Neutrophil (primary cell): Measurements from ENCODE around the gene TFG.
"Not testable (repeated sequence)": the region's sequence is repeated elsewhere in the genome, so short reads cannot be mapped to it uniquely, and the experiment has no call there.

ENCODE experiments used
- H3K27ac ChIP-seq: fragments of 200-600 bp; sonication (generic); 2 replicates; pipeline ENCODE4 v1.5.1; 2016; ENCODE audit warnings: mild to moderate bottlenecking, moderate library complexity
- H3K27me3 ChIP-seq: fragments of 200-600 bp; sonication (generic); 2 replicates; pipeline ENCODE4 v1.6.0; 2016; ENCODE audit warnings: mild to moderate bottlenecking
- H3K36me3 ChIP-seq: fragments of 200-600 bp; sonication (generic); 2 replicates; pipeline ENCODE4 v1.5.1; 2017
- H3K4me1 ChIP-seq, 2 experiments: fragments of 200-600 bp in 1 of 2; sonication (generic) in 1 of 2; 1 replicate in 1 of 2; 2 replicates in 1 of 2; pipeline versions ENCODE4 v1.5.1 to v1.6.1; 2013 to 2016; ENCODE audit warnings: low read depth in 1 of 2, low read length in 1 of 2, mild to moderate bottlenecking in 1 of 2, moderate library complexity in 1 of 2; ENCODE audit not compliant: control insufficient read depth in 1 of 2, insufficient read depth in 1 of 2
- H3K4me3 ChIP-seq, 2 experiments: fragments of 200-600 bp in 1 of 2; sonication (generic) in 1 of 2; 1 replicate in 1 of 2; 2 replicates in 1 of 2; pipeline ENCODE4 v1.5.1; 2013 to 2016; ENCODE audit warnings: low read depth in 1 of 2, low read length in 1 of 2, mild to moderate bottlenecking in 1 of 2, moderate library complexity in 1 of 2
- H3K9me3 ChIP-seq: fragments of 200-600 bp; sonication (generic); 2 replicates; pipeline ENCODE4 v1.5.1; 2016
- CTCF ChIP-seq: fragments of 200-600 bp; sonication (generic); IDR thresholded peaks from 2 replicates; pipeline ENCODE4 v1.5.1; 2016; ENCODE audit warnings: antibody characterized with exemption

TFG gene

GRCh38 chr3:100708989-100709841 lies at the start of gene TFG:
TSS of gene TFG (plus strand) at chr3:100709494. CDS start at chr3:100713686, 4,192 bp downstream.
- H3K36me3 ChIP-seq, result peaks cover 5% of the 10 kb centered on the region
- H3K4me3 ChIP-seq, result peak within 1 kb of the TSS; percentile 85 to 86
- peak; percentile 40 for TF ChIP-seq CTCF
- H3K27ac ChIP-seq, result peak within 1 kb of the TSS; percentile 94
- peaks cover 18% of the 10 kb centered on the region for H3K27me3 ChIP-seq
- no peaks in the 10 kb centered on the region for H3K9me3 ChIP-seq
- H3K4me1 ChIP-seq, result peaks cover 19% of the 10 kb centered on the region in 2 experiments

DNA sequence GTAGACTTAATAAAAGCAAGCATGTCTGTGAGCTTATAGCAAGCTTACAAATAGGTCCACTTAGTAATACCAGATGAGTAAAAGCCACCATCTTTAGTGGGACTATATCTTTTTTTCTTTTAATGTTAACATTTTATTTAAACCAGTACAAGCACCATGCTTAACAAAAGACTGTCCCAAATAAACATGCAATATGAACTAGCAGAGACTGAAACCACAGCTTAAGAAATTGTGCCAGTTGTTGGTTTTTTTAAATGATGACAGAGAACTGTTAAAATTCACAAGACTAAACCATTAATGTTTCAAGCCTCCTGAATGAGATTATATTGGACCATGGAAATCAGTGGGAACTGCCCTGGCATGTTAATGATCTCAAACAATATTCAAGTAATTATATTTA lies 48.0 kb upstream of the TFG start:
- H3K4me3 ChIP-seq, H3K27me3 ChIP-seq, H3K27ac ChIP-seq, H3K9me3 ChIP-seq, H3K36me3 ChIP-seq, H3K4me1 ChIP-seq: not testable (repeated sequence)

DNA sequence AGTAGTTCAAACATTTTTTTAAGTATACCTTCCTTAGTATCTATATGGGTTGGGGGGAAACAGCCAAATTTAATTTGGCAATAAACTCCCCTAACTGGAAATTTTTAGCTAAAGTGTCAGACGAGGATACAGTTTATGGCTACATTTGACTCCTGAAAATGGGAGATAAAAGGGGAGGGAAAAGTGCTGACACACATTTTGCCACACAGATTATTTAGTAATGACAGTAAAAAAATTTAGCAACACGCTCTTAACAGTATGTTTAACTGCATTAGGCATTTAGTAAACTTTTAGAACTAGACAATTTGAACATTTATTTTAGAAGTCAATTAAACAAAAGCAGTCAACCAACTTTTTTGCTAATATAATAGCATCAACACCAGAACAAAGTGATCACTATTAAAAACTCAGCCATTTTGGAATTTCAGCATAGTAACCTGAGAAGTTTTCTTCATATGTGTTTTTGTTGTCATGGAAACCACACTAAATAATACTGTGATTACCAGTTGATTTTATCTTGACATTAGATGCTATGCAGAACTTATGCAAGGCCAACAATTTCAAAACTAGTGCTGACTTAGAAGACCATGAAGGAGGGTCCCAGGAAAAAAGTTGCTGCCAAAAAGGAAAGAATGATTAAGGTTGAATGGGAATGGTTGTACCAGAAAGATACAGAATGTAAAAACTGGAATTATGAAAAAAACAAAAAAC lies 47.0 kb upstream of the TFG start:
- H3K4me3 ChIP-seq, result no peak overlapping the region
- H3K36me3 ChIP-seq, result no peaks in the 10 kb centered on the region
- no peak for TF ChIP-seq CTCF
- peaks cover 0 to 3% of the 10 kb centered on the region in 2 experiments for H3K4me1 ChIP-seq
- no peaks in the 10 kb centered on the region for H3K9me3 ChIP-seq
- H3K27ac ChIP-seq, result no peak overlapping the region
- H3K27me3 ChIP-seq, result no peaks in the 10 kb centered on the region

DNA sequence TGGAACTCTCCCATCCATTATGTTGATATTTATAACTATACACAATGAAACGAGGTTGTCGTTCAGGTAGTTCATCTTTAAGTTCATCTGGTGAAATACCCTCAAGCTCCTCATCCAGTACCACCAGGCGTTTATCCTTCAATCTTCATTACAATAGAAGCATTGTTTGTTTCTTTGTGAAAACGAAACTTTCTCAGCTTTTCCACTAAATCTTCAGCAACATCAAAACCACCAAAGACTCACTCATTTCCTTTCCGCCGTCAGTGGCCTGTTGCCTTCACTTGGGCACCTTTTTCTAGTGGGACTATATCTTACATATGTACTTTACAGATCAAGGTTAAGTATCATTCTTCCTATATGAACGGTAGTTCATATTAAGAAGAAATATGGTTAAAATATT lies 44.1 kb upstream of the TFG start:
- H3K36me3 ChIP-seq, result no peaks in the 10 kb centered on the region
- H3K27ac ChIP-seq, result no peak overlapping the region
- TF ChIP-seq CTCF, result no peak
- no peaks in the 10 kb centered on the region for H3K27me3 ChIP-seq
- H3K4me1 ChIP-seq, result peaks cover 0 to 3% of the 10 kb centered on the region in 2 experiments
- no peak overlapping the region for H3K4me3 ChIP-seq
- no peaks in the 10 kb centered on the region for H3K9me3 ChIP-seq

DNA sequence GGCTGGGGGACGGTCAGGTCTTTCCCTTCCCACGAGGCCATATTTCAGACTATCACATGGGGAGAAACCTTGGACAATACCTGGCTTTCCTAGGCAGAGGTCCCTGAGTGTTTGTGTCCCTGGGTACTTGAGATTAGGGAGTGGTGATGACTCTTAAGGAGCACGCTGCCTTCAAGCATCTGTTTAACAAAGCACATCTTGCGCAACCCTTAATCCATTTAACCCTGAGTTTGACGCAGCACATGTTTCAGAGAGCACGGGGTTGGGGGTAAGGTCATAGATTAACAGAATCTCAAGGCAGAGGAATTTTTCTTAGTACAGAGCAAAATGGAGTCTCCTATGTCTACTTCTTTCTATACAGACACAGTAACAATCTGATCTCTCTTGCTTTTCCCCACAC lies 42.6 kb upstream of the TFG start:
- H3K27ac ChIP-seq, H3K4me3 ChIP-seq, H3K4me1 ChIP-seq, H3K27me3 ChIP-seq, H3K36me3 ChIP-seq, H3K9me3 ChIP-seq: not testable (repeated sequence)

GRCh38 chr3:100667316-100667715 lies 42.0 kb upstream of the TFG start:
- H3K4me3 ChIP-seq, H3K27me3 ChIP-seq, H3K36me3 ChIP-seq, H3K27ac ChIP-seq, H3K4me1 ChIP-seq, H3K9me3 ChIP-seq: not testable (repeated sequence)

DNA sequence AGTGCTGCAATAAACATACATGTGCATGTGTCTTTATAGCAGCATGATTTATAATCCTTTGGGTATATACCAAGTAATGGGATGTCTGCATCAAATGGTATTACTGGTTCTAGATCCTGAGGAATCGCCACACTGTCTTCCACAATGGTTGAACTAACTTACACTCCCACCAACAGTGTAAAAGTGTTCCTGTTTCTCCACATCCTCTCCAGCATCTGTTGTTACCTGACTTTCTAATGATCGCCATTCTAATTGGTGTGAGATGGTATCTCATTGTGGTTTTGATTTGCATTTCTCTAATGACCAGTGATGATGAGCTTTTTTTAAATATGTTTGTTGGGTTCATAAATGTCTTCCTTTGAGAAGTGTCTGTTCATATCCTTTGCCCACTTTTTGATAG lies 38.3 kb upstream of the TFG start:
- H3K4me1 ChIP-seq, H3K27me3 ChIP-seq, H3K4me3 ChIP-seq, H3K36me3 ChIP-seq, H3K27ac ChIP-seq, H3K9me3 ChIP-seq: not testable (repeated sequence)
